Measurements from ENCODE around the gene EP300.

The EP300 gene

DNA sequence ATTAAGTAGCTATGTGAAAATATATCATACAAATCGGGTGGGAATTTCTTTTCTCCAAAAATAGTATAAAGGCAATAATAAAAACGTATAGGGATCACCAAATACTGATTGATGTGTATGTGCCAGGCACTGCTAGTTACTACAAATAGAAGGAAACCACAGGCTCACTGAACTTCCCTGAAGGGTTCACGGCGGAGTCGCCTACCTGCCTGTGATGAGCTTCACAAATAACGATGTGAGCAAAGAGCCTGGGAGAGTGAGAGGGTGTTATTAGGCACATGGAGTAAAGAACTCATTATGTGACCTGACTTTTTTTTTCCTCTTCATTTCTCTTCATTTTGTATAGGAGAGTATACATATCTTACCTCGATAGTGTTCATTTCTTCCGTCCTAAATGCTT is 76.8 kb downstream of the EP300 start:
- Histone ChIP-seq H3K4me2 (no peak overlapping the region), H3K9ac (no peak overlapping the region), H2AFZ (ENCODE audit: low read depth) (no peak overlapping the region), H3K27ac (no peak overlapping the region), H4K20me1 (ENCODE audit: insufficient read depth) (peaks cover 4% of the 10 kb centered on the region; the same call in 1 of the 2 replicates), H3K79me2 (ENCODE audit: insufficient read depth, low read depth) (no peaks in the 10 kb centered on the region; the same call in 1 of the 2 replicates), H3K27me3 (ENCODE audit: insufficient read depth, low read depth) (no peaks in the 10 kb centered on the region), H3K4me1 (ENCODE audit: low read depth, poor library complexity, severe bottlenecking) (no peaks in the 10 kb centered on the region), H3K36me3 (ENCODE audit: insufficient read depth) (peaks cover 26% of the 10 kb centered on the region; the same call in 1 of the 2 replicates), H3K4me3 (IDR thresholded peaks at IDR 0.05; ENCODE audit: insufficient read depth, low read depth, low read length) (no peak overlapping the region)
- TF ChIP-seq, protein P1, sequence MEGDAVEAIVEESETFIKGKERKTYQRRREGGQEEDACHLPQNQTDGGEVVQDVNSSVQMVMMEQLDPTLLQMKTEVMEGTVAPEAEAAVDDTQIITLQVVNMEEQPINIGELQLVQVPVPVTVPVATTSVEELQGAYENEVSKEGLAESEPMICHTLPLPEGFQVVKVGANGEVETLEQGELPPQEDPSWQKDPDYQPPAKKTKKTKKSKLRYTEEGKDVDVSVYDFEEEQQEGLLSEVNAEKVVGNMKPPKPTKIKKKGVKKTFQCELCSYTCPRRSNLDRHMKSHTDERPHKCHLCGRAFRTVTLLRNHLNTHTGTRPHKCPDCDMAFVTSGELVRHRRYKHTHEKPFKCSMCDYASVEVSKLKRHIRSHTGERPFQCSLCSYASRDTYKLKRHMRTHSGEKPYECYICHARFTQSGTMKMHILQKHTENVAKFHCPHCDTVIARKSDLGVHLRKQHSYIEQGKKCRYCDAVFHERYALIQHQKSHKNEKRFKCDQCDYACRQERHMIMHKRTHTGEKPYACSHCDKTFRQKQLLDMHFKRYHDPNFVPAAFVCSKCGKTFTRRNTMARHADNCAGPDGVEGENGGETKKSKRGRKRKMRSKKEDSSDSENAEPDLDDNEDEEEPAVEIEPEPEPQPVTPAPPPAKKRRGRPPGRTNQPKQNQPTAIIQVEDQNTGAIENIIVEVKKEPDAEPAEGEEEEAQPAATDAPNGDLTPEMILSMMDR (conservative IDR thresholded peaks at IDR 0.05; ENCODE audit: low read depth, low read length): no peak

DNA sequence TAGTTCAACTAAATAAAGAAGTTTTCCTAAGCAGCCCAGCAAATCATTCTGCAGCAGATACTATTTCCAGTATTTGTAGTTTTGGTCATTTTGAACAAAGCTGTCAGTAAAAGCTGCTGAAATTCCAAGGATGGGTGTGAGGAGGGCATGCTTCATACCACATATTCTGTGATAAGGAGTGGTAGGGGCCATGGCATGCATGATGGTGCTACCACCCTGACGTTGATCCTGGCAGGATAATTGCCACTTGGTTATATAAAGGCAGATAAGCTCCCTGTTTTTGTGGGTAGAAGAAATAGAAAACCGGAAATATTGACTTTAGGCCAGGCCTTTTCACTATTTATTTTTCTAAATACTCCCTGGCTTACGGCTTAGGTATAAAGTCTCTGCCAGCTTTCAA is 79.6 kb downstream of the EP300 start:
- Histone ChIP-seq H3K4me2 (no peak overlapping the region), H3K27me3 (ENCODE audit: insufficient read depth, low read depth) (no peaks in the 10 kb centered on the region), H4K20me1 (ENCODE audit: insufficient read depth) (no peaks in the 10 kb centered on the region), H3K4me1 (ENCODE audit: low read depth, poor library complexity, severe bottlenecking) (no peaks in the 10 kb centered on the region), H2AFZ (ENCODE audit: low read depth) (no peak overlapping the region), H3K36me3 (ENCODE audit: insufficient read depth) (peaks cover 30% of the 10 kb centered on the region; the same call in 1 of the 2 replicates), H3K79me2 (ENCODE audit: insufficient read depth, low read depth) (no peaks in the 10 kb centered on the region; the same call in 1 of the 2 replicates), H3K27ac (no peak overlapping the region), H3K9ac (no peak overlapping the region), H3K4me3 (IDR thresholded peaks at IDR 0.05; ENCODE audit: insufficient read depth, low read depth, low read length) (no peak overlapping the region)
- TF ChIP-seq, protein P1 (conservative IDR thresholded peaks at IDR 0.05; ENCODE audit: low read depth, low read length): no peak

DNA sequence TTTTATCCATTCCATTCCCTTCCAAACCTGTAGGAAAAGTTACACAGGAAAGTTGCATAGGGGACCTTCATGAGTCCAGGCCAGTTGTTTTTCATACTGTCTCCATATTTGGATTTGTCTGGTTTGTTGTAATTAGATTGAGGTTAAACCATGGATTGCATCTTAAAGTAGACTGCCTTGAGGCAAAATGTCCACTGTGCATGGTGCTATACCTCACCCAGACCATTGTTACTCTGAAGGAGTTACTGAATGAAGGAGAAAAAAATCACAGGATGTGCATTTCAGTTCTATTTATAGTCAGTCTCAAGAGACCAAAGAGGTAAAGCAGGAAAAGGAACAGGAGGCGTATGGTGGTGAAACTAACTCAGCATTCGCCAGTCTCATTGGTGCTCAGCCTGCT is 83.2 kb downstream of the EP300 start:
- no peak overlapping the region for H3K27ac ChIP-seq
- no peak overlapping the region for H3K9ac ChIP-seq
- no peaks in the 10 kb centered on the region for H3K27me3 ChIP-seq (ENCODE audit: insufficient read depth, low read depth)
- TF ChIP-seq, protein P1 (conservative IDR thresholded peaks at IDR 0.05; ENCODE audit: low read depth, low read length): no peak
- H3K4me2 ChIP-seq: no peak overlapping the region
- H2AFZ ChIP-seq (ENCODE audit: low read depth): no peak overlapping the region
- H3K4me3 ChIP-seq (IDR thresholded peaks at IDR 0.05; ENCODE audit: insufficient read depth, low read depth, low read length): no peak overlapping the region
- H3K79me2 ChIP-seq (ENCODE audit: insufficient read depth, low read depth): no peaks in the 10 kb centered on the region
- H3K36me3 ChIP-seq (ENCODE audit: insufficient read depth): peaks cover 36% of the 10 kb centered on the region; the same call in 1 of the 2 replicates
- H4K20me1 ChIP-seq (ENCODE audit: insufficient read depth): no peaks in the 10 kb centered on the region
- no peaks in the 10 kb centered on the region for H3K4me1 ChIP-seq (ENCODE audit: low read depth, poor library complexity, severe bottlenecking)

DNA sequence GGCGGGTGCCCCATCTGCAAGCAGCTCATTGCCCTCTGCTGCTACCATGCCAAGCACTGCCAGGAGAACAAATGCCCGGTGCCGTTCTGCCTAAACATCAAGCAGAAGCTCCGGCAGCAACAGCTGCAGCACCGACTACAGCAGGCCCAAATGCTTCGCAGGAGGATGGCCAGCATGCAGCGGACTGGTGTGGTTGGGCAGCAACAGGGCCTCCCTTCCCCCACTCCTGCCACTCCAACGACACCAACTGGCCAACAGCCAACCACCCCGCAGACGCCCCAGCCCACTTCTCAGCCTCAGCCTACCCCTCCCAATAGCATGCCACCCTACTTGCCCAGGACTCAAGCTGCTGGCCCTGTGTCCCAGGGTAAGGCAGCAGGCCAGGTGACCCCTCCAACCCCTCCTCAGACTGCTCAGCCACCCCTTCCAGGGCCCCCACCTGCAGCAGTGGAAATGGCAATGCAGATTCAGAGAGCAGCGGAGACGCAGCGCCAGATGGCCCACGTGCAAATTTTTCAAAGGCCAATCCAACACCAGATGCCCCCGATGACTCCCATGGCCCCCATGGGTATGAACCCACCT is 84.7 kb downstream of the EP300 start:
- Histone ChIP-seq H2AFZ (ENCODE audit: low read depth) (no peak overlapping the region), H3K9ac (no peak overlapping the region), H4K20me1 (ENCODE audit: insufficient read depth) (no peaks in the 10 kb centered on the region), H3K36me3 (ENCODE audit: insufficient read depth) (peaks cover 36% of the 10 kb centered on the region; the same call in 1 of the 2 replicates), H3K79me2 (ENCODE audit: insufficient read depth, low read depth) (no peaks in the 10 kb centered on the region), H3K4me1 (ENCODE audit: low read depth, poor library complexity, severe bottlenecking) (no peaks in the 10 kb centered on the region), H3K4me3 (IDR thresholded peaks at IDR 0.05; ENCODE audit: insufficient read depth, low read depth, low read length) (no peak overlapping the region), H3K27ac (no peak overlapping the region), H3K27me3 (ENCODE audit: insufficient read depth, low read depth) (no peaks in the 10 kb centered on the region), H3K4me2 (no peak overlapping the region)
- TF ChIP-seq, protein P1 (conservative IDR thresholded peaks at IDR 0.05; ENCODE audit: low read depth, low read length): no peak
